NCI-H345 (cell line): ENCODE measurements around the gene PAGE1.
"Not testable (repeated sequence)": the region's sequence is repeated elsewhere in the genome, so short reads cannot be mapped to it uniquely, and the experiment has no call there.

Experiments used
- DNase-seq: peaks from one replicate; lab custom pipeline; 2025; lab: John Stamatoyannopoulos, UW

The PAGE1 gene

GRCh38 chrX:49695276-49696180 lies at the start of gene PAGE1:
Gene PAGE1, minus strand, starts transcription at chrX:49695984. Its CDS starts 1,214 bp downstream, at chrX:49694770.
- DNase-seq, result no peak

- DNase-seq, result not testable (repeated sequence)
Observed at GRCh38 chrX:49741501-49741900, 45.7 kb upstream of the PAGE1 start.

GRCh38 chrX:49727847-49728246 lies 32.1 kb upstream of the PAGE1 start:
- DNase-seq, result no peak

GRCh38 chrX:49726966-49727365 lies 31.2 kb upstream of the PAGE1 start:
- DNase-seq, result no peak

- no peak for DNase-seq
Observed at GRCh38 chrX:49725923-49726904, 30.4 kb upstream of the PAGE1 start.

- DNase-seq, result no peak
Observed at GRCh38 chrX:49725401-49725800, 29.6 kb upstream of the PAGE1 start.

GRCh38 chrX:49720106-49720505 lies 24.3 kb upstream of the PAGE1 start:
- DNase-seq, result not testable (repeated sequence)

GRCh38 chrX:49712577-49712976 lies 16.8 kb upstream of the PAGE1 start:
- DNase-seq, result no peak

- no peak for DNase-seq
Observed at GRCh38 chrX:49710744-49711319, 15.0 kb upstream of the PAGE1 start.

- no peak for DNase-seq
Observed at GRCh38 chrX:49704691-49705404, 9.1 kb upstream of the PAGE1 start.

GRCh38 chrX:49701933-49702332 lies 6.1 kb upstream of the PAGE1 start:
- no peak for DNase-seq

- no peak for DNase-seq
Observed at GRCh38 chrX:49701323-49701722, 5.5 kb upstream of the PAGE1 start.

GRCh38 chrX:49675075-49675719 lies 20.6 kb downstream of the PAGE1 start:
- DNase-seq, result no peak

GRCh38 chrX:49673394-49673793 lies 22.4 kb downstream of the PAGE1 start:
- DNase-seq, result no peak

GRCh38 chrX:49664824-49665223 lies 31.0 kb downstream of the PAGE1 start:
- no peak for DNase-seq

GRCh38 chrX:49661881-49662280 lies 33.9 kb downstream of the PAGE1 start:
- no peak for DNase-seq

GRCh38 chrX:49659771-49660170 lies 36.0 kb downstream of the PAGE1 start:
- no peak for DNase-seq

GRCh38 chrX:49656533-49656932 lies 39.3 kb downstream of the PAGE1 start:
- no peak for DNase-seq

- no peak for DNase-seq
Observed at GRCh38 chrX:49644991-49645637, 50.7 kb downstream of the PAGE1 start.
